GM12875 (cell line): ENCODE data around the gene PRPF38B.
A peak's percentile ranks its signal among the peaks of the same experiment; 100 is the strongest.

ENCODE experiments used
- H3K4me3 ChIP-seq: one replicate; pipeline ENCODE4 v1.5.1; 2011; ENCODE audit warnings: low read depth, low read length, control low read depth
- CTCF ChIP-seq: IDR thresholded peaks from 2 replicates; pipeline ENCODE4 v1.5.1; 2011; ENCODE audit warnings: low read depth, mild to moderate bottlenecking, control low read depth, inconsistent platforms, low read length, moderate library complexity, borderline replicate concordance; ENCODE audit not compliant: insufficient read depth

Gene PRPF38B

GRCh38 chr1:108745980-108746381 lies 53.9 kb downstream of the PRPF38B start:
- TF ChIP-seq CTCF, result no peak
- no peak overlapping the region for H3K4me3 ChIP-seq

GRCh38 chr1:108746382-108747170 lies 54.5 kb downstream of the PRPF38B start, which contains the start of gene STXBP3:
TSS of gene STXBP3 (plus strand) at chr1:108746674. CDS start at chr1:108746738, 64 bp downstream.
- peak; percentile 98 for TF ChIP-seq CTCF

GRCh38 chr1:108747171-108747850 lies 55.2 kb downstream of the PRPF38B start:
- TF ChIP-seq CTCF, result no peak
- peak overlapping the region; percentile 100 for H3K4me3 ChIP-seq

More at GRCh38 chr1:108746382-108747170, 54.5 kb downstream of the PRPF38B start, which contains the start of gene STXBP3:
- peak within 1 kb of the TSS; percentile 100 for H3K4me3 ChIP-seq

GRCh38 chr1:108747898-108748297 lies 55.8 kb downstream of the PRPF38B start:
- H3K4me3 ChIP-seq, result no peak overlapping the region
- no peak for TF ChIP-seq CTCF

GRCh38 chr1:108749081-108749480 lies 57.0 kb downstream of the PRPF38B start:
- no peak overlapping the region for H3K4me3 ChIP-seq
- TF ChIP-seq CTCF, result no peak

GRCh38 chr1:108750476-108751181 lies 58.5 kb downstream of the PRPF38B start:
- TF ChIP-seq CTCF, result no peak
- no peak overlapping the region for H3K4me3 ChIP-seq
